Right lobe of liver (tissue), 6 donors: ENCODE measurements around the gene CHMP1B. TPM values are rescaled to one million over a fixed set of nuclear protein-coding genes. Genes with fewer than 3 reads are reported as not detected.
"Not testable (repeated sequence)": the region's sequence is repeated elsewhere in the genome, so short reads cannot be mapped to it uniquely, and the experiment has no call there.

ENCODE experiments used
- ATAC-seq, 4 donors: fragments of 200-7000 bp; cut with Tn5 transposase; one replicate each; pipeline ENCODE4 v1.9.1; 2020; ENCODE audit warnings: mild to moderate bottlenecking in 4 of 4, moderate library complexity in 4 of 4
- DNase-seq, 3 donors: peaks; one replicate each; pipeline ENCODE4 v3.0.0-alpha.2; 2020
- H3K27ac ChIP-seq, 3 donors: fragments of 200-600 bp; one replicate each; pipeline ENCODE4 v1.8.0; 2022
- H3K27me3 ChIP-seq, 2 donors: fragments of 200-600 bp; one replicate each; pipeline ENCODE4 v1.8.0; 2022
- H3K36me3 ChIP-seq, 4 donors: fragments of 200-600 bp; sonication (generic) in 1 of 4; one replicate each; pipeline versions ENCODE4 v1.5.1 to v1.8.0; 2017 to 2022; ENCODE audit warnings: control low read depth in 1 of 4
- H3K4me1 ChIP-seq, 4 donors: fragments of 200-600 bp; sonication (generic) in 1 of 4; one replicate each; pipeline versions ENCODE4 v1.5.1 to v1.8.0; 2017 to 2022; ENCODE audit warnings: control low read depth in 1 of 4
- H3K4me3 ChIP-seq, 3 donors: fragments of 200-600 bp; one replicate each; pipeline ENCODE4 v1.8.0; 2022
- H3K9me3 ChIP-seq, 4 donors: fragments of 200-600 bp; sonication (generic) in 1 of 4; one replicate each; pipeline versions ENCODE4 v1.5.1 to v1.8.0; 2017 to 2022; ENCODE audit warnings: control low read depth in 1 of 4
- CTCF ChIP-seq, 4 donors: fragments of 200-600 bp in 3 of 4; fragments of 450-650 bp in 1 of 4; IDR thresholded peaks; one replicate each; pipeline versions ENCODE4 v1.5.1 to v1.8.0; 2016 to 2022; ENCODE audit warnings: antibody characterized with exemption in 4 of 4, mild to moderate bottlenecking in 2 of 4
- POLR2A ChIP-seq: fragments of 450-650 bp; IDR thresholded peaks from one replicate; pipeline ENCODE4 v1.6.1; 2017; ENCODE audit warnings: antibody characterized with exemption, mild to moderate bottlenecking
- WGBS: methylation state at CpG from one replicate; pipeline ENCODE4 v1.1.6; 2018; ENCODE audit warnings: low coverage, low lambda C conversion rate; ENCODE audit not compliant: insufficient coverage; ENCODE audit errors: missing lambda C conversion rate; 5-methylcytosine and 5-hydroxymethylcytosine counted together
- intact Hi-C, 2 donors: fragments of 100-400 bp; cut with DNase I; formaldehyde crosslinking; loops; one replicate each; pipeline versions ENCODE4 v1.11.2 to v1.14.1; 2022
- total RNA-seq, 6 experiments: library from RNA; depleted of rRNA in 2 of 6; stranded (reverse); fragments of >200 nt in 2 of 6; fragmentation: NEBNext Ultra II Directional in 3 of 6; extraction: Animal tissue kit (Norgen Biotek cat#: 25700) in 3 of 6; gene quantifications; one replicate each; pipeline versions ENCODE4 v1.1.0 to v1.2.4, GENCODE V29; 2016 to 2023
- donor health status: DM: no; HTN: yes; CAD: no.
- donor health status: DM: no; HTN: no; CAD: no.
- donor health status: DM: no; HTN: no; CAD: no.
- donor health status: DM: no; HTN: yes; CAD: no.
- donor health status: DM: no; HTN: yes; CAD: no.

The CHMP1B gene
- total RNA-seq, 6 experiments from 2014 or later: 13.5 to 22.4 (median 18.2) TPM

DNA sequence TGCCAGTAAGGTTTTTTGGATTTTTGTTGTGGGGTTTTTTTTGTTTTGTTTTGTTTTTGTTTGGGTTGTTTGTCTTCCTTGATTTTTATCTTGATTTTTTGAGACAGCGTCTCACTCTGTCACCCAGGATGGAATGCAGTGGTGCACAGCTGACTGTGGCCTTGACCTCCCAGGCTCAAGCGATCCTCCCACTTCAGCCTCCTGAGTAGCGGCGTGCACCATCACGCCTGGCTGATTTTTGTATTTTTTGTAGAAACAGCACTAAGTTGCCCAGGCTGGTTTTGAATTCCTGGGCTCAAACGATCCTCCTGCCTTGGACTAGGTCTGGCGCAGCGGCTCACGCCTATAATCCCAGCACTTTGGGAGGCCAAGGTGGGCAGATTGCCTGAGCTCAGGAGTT lies 40.5 kb downstream of the CHMP1B start:
- intact Hi-C loops: no loop called here
- Histone ChIP-seq H3K4me1 (no peaks in the 10 kb centered on the region), H3K4me3 (no peak overlapping the region), H3K27me3 (no peaks in the 10 kb centered on the region), H3K36me3 (peaks cover 0 to 50% (median 9%) of the 10 kb centered on the region in 4 donors), H3K27ac (no peak overlapping the region), H3K9me3 (no peaks in the 10 kb centered on the region)
- WGBS: 83% methylated on average over 5 of the region's 9 CpGs
- ATAC-seq (no peak), DNase-seq (no peak)
- TF ChIP-seq CTCF (IDR thresholded peaks at IDR 0.05) (no peak), POLR2A (no peak)

GRCh38 chr18:11892438-11892837 lies 41.2 kb downstream of the CHMP1B start:
- H3K36me3 ChIP-seq: peaks cover 0 to 47% (median 9%) of the 10 kb centered on the region in 4 donors
- H3K4me3 ChIP-seq, H3K27ac ChIP-seq, ATAC-seq, H3K27me3 ChIP-seq, DNase-seq, H3K4me1 ChIP-seq, H3K9me3 ChIP-seq, intact Hi-C loops: not testable (repeated sequence)
- WGBS: 75% methylated on average over 4 of the region's 7 CpGs

DNA sequence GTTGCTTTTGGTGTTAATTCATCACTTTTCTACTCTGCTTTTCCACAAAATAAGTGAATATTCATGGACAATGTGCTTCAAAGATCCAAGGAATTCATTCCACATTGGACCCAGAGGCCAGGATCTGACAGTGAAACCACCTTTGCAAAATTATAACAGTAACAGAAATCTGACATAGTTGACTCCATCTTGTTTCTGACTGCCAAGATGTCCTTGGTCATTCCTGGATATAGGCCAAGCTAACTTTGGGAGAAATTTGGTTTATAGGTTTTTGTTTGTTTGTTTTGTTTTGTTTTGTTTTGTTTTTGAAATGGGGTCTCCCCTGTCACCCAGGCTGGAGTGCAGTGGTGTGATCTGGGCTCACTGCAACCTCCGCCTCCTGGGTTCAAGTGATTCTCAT lies 46.6 kb downstream of the CHMP1B start:
- 10% methylated on average over 1 of the region's 1 CpG for WGBS
- Histone ChIP-seq H3K27me3 (no peaks in the 10 kb centered on the region), H3K4me3 (no peak overlapping the region), H3K27ac (no peak overlapping the region), H3K36me3 (peaks cover 0 to 13% (median under 1%) of the 10 kb centered on the region in 4 donors), H3K9me3 (no peaks in the 10 kb centered on the region), H3K4me1 (no peaks in the 10 kb centered on the region)
- DNase-seq: no peak
- ATAC-seq: no peak
- no peak for TF ChIP-seq CTCF (IDR thresholded peaks at IDR 0.05)
- no peak for TF ChIP-seq POLR2A
- intact Hi-C loops: no loop called here

- Histone ChIP-seq H3K4me3 (no peak overlapping the region), H3K27me3 (no peaks in the 10 kb centered on the region), H3K27ac (no peak overlapping the region), H3K4me1 (no peaks in the 10 kb centered on the region), H3K36me3 (peaks cover 0 to 13% (median under 1%) of the 10 kb centered on the region in 4 donors), H3K9me3 (no peaks in the 10 kb centered on the region)
- WGBS: 91% methylated on average over 1 of the region's 3 CpGs
- TF ChIP-seq CTCF (IDR thresholded peaks at IDR 0.05): no peak
- no peak for TF ChIP-seq POLR2A
- intact Hi-C loops: no loop called here
- ATAC-seq (no peak), DNase-seq (no peak)
These were observed 47.9 kb downstream of the CHMP1B start for GRCh38 chr18:11899063-11899462.

GRCh38 chr18:11901826-11902438 lies 50.7 kb downstream of the CHMP1B start:
- no peak for DNase-seq
- H3K9me3 ChIP-seq: no peaks in the 10 kb centered on the region
- H3K27me3 ChIP-seq: no peaks in the 10 kb centered on the region
- intact Hi-C loops: no loop called here
- 89% methylated on average over 3 of the region's 5 CpGs for WGBS
- no peak for TF ChIP-seq CTCF (IDR thresholded peaks at IDR 0.05)
- TF ChIP-seq POLR2A: no peak
- H3K36me3 ChIP-seq: peaks cover 0 to 9% (median 0%) of the 10 kb centered on the region in 4 donors
- H3K27ac ChIP-seq: no peak overlapping the region
- H3K4me3 ChIP-seq: no peak overlapping the region
- ATAC-seq: no peak
- peaks cover 0 to 13% (median 4%) of the 10 kb centered on the region in 4 donors for H3K4me1 ChIP-seq
